Ovary (tissue), 9 donors: ENCODE measurements around the gene TENM3. TPM values are rescaled to one million over a fixed set of nuclear protein-coding genes. Genes with fewer than 3 reads are reported as not detected.
"Not testable (repeated sequence)": the region's sequence is repeated elsewhere in the genome, so short reads cannot be mapped to it uniquely, and the experiment has no call there.

Experiments used
- DNase-seq, 5 donors: peaks; one replicate each; pipeline ENCODE4 v3.0.0-alpha.2; 2019 to 2020
- H3K27ac ChIP-seq, 2 donors: fragments of 200-600 bp; one replicate each; pipeline versions ENCODE4 v1.5.1 to v1.8.0; 2019 to 2022
- H3K27me3 ChIP-seq: fragments of 200-600 bp; one replicate; pipeline ENCODE4 v1.8.0; 2022
- H3K36me3 ChIP-seq: fragments of 200-600 bp; sonication (generic); one replicate; pipeline ENCODE4 v1.5.1; 2019
- H3K4me1 ChIP-seq: one replicate; pipeline ENCODE4 v1.8.1; 2013; ENCODE audit warnings: mild to moderate bottlenecking, moderate library complexity; ENCODE audit not compliant: insufficient read depth
- H3K4me3 ChIP-seq: fragments of 200-600 bp; sonication (generic); one replicate; pipeline ENCODE4 v1.5.1; 2017
- H3K9me3 ChIP-seq, 2 donors: fragments of 200-600 bp in 1 of 2; sonication (generic) in 1 of 2; one replicate each; pipeline versions ENCODE4 v1.5.1 to v1.8.1; 2013 to 2019; ENCODE audit warnings: mild to moderate bottlenecking in 1 of 2, moderate library complexity in 1 of 2
- EP300 ChIP-seq: sonication (generic); formaldehyde crosslinking; IDR thresholded peaks from one replicate; pipeline ENCODE4 v1.6.1; 2017; ENCODE audit warnings: antibody characterized with exemption
- POLR2A ChIP-seq: fragments of 450-650 bp; IDR thresholded peaks from one replicate; pipeline ENCODE4 v1.6.1; 2017; ENCODE audit warnings: antibody characterized with exemption, mild to moderate bottlenecking, moderate library complexity
- WGBS, 3 donors: extraction: QIAGEN DNeasy Blood & Tissue Kit in 1 of 3; methylation state at CpG; one replicate each; pipeline versions ENCODE4 v1.1.5 to v1.1.7; 2013 to 2017; 5-methylcytosine and 5-hydroxymethylcytosine counted together
- intact Hi-C, 4 donors: fragments of 100-400 bp; cut with DNase I; formaldehyde crosslinking; loops; one replicate each; pipeline versions ENCODE4 v1.11.0 to v1.15.1; 2022 to 2023
- polyA plus RNA-seq, 2 donors: library from polyadenylated mRNA; stranded (reverse); fragments of 200-250 nt in 1 of 2; fragments of 350-450 nt in 1 of 2; fragmentation: Illumina TruSeq in 1 of 2; extraction: RNeasy Lipid Tissue Mini Kit (QIAGEN cat#74804) in 1 of 2; gene quantifications; one replicate each; pipeline ENCODE4 v1.2.3, GENCODE V29; 2013 to 2014
- total RNA-seq, 7 donors: library from RNA; depleted of rRNA in 2 of 7; stranded (reverse); fragments of >200 nt in 2 of 7; fragmentation: NEBNext Ultra II Directional in 3 of 7; extraction: Animal tissue kit (Norgen Biotek cat#: 25700) in 3 of 7; gene quantifications; one replicate each; pipeline versions ENCODE4 v1.1.0 to v1.2.4, GENCODE V29; 2016 to 2023
- TF ChIP-seq, protein P1 (sequence below), 3 donors: fragments of 450-650 bp in 2 of 3; fragments of 200-600 bp in 1 of 3; IDR thresholded peaks; one replicate each; pipeline versions ENCODE4 v1.5.1 to v1.8.0; 2016 to 2022; ENCODE audit warnings: antibody characterized with exemption in 3 of 3, mild to moderate bottlenecking in 1 of 3
- donor health status: DM: no; HTN: no; CAD: no; lungs with moderate emphysema.
- donor health status: DM: no; HTN: no; CAD: no.
- donor health status: Bipolar disorder and iron deficiency.
- donor health status: DM: yes; HTN: yes; CAD: no.
- donor health status: DM: no; HTN: no; CAD: no.
- donor health status: DM: yes; HTN: yes; CAD: no.

Gene TENM3
- total and polyA plus RNA-seq, 9 donors = 0.82 to 16.1 (median 5.7) TPM

DNA sequence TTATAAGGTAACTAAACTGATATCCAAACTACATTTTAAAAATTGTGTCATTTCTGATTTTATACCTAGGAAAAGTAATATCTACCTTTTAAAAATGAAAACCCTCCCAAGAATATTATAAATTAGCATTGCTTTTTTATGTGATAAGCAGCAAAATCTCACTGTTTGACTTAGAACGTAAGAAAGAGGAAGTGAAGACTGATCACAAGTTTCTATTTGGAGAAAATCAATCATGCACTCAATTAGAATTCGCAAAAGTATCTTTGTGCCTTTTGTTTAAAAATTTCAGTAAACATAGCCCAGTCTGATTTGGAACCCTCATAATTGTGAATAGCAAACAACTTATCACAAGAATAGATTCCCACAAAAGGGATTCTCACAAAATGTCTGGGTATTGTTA lies 142.7 kb downstream of the TENM3 start:
- intact Hi-C loops = no loop called here
- Histone ChIP-seq H3K4me3 (no peak overlapping the region), H3K9me3 (peaks cover 0 to 3% of the 10 kb centered on the region in 2 donors), H3K4me1 (no peaks in the 10 kb centered on the region), H3K36me3 (no peaks in the 10 kb centered on the region), H3K27ac (no peak overlapping the region), H3K27me3 (no peaks in the 10 kb centered on the region)
- TF ChIP-seq EP300 = no peak
- TF ChIP-seq POLR2A = no peak
- TF ChIP-seq, protein P1, sequence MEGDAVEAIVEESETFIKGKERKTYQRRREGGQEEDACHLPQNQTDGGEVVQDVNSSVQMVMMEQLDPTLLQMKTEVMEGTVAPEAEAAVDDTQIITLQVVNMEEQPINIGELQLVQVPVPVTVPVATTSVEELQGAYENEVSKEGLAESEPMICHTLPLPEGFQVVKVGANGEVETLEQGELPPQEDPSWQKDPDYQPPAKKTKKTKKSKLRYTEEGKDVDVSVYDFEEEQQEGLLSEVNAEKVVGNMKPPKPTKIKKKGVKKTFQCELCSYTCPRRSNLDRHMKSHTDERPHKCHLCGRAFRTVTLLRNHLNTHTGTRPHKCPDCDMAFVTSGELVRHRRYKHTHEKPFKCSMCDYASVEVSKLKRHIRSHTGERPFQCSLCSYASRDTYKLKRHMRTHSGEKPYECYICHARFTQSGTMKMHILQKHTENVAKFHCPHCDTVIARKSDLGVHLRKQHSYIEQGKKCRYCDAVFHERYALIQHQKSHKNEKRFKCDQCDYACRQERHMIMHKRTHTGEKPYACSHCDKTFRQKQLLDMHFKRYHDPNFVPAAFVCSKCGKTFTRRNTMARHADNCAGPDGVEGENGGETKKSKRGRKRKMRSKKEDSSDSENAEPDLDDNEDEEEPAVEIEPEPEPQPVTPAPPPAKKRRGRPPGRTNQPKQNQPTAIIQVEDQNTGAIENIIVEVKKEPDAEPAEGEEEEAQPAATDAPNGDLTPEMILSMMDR (IDR thresholded peaks at IDR 0.05) = no peak
- DNase-seq = no peak
- WGBS, 3 donors = 82 to 91% (median 83%) methylated on average over 2 of the region's 2 CpGs

DNA sequence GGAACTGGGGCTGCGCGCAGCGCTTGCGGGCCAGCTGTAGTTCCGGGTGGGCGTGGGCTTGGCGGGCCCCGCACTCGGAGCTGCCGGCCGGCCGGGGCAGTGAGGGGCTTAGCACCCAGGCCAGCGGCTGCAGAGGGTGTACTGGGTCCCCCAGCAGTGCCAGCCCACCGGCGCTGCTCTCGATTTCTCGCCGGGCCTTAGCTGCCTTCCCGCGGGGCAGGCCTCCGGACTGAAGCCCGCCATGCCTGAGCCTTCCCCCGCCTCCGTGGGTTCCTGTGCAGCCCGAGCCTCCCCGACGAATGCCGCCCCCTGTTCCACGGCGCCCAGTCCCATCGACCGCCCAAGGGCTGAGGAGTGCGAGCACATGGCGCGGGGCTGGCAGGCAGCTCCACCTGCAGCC lies 143.4 kb downstream of the TENM3 start:
- H3K4me1 ChIP-seq, H3K9me3 ChIP-seq, H3K36me3 ChIP-seq, DNase-seq, H3K27me3 ChIP-seq, intact Hi-C loops, H3K4me3 ChIP-seq, H3K27ac ChIP-seq: not testable (repeated sequence)
- 95 to 98% (median 96%) methylated on average over 34 to 35 of the region's 35 CpGs for WGBS, 3 donors

DNA sequence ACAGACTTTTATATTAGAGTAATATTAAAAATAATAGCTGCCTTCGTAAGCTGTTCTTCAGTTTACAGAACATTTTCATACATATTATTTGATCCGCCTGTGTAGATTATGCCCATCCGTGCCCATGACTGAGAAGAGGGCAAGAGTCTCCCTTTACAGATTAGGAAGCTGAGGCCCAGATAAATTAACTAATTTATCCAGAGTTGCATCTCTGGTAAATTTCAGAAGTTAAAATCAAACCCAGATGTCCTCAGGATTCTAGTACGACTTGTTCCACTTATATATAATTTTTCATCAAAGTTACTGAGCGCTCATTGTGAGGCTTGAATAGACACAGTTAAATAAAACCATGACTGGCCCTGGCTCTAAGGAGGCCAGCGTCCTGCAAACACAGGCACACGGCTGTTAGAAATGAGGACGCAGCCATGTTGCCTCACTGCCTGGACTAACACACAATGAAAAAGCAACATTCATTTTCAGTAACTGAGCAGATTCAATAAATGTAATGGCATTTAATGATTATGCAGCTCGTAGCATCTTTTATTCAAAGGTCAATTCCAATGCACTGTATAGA lies 148.0 kb downstream of the TENM3 start:
- H3K4me1 ChIP-seq = no peaks in the 10 kb centered on the region
- no peak overlapping the region for H3K27ac ChIP-seq
- no peaks in the 10 kb centered on the region for H3K9me3 ChIP-seq
- no peak for DNase-seq
- WGBS, 3 donors = 87 to 91% (median 88%) methylated on average over 9 of the region's 9 CpGs
- H3K27me3 ChIP-seq = no peaks in the 10 kb centered on the region
- no peaks in the 10 kb centered on the region for H3K36me3 ChIP-seq
- intact Hi-C loops = no loop called here
- TF ChIP-seq EP300 (no peak), POLR2A (no peak)
- TF ChIP-seq, protein P1 (IDR thresholded peaks at IDR 0.05) = no peak
- no peak overlapping the region for H3K4me3 ChIP-seq

DNA sequence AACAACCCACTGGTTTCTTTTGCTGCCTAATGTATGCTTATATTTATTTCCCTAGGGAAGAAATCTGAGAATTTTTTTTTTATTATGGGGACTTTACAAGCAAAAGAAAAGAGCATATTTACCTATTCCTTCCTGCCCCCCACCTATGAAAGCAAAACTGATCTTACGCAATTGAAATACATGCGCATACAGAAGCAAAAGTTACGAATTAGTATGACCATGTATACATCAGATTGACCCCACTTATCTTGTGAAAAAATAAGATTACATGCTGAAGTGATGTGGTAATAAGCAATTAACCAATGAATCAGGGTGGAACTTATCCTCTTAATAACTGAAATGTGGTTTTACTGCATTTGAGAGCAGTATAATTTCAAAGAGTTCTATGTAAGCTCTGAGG lies 151.0 kb downstream of the TENM3 start:
- intact Hi-C loops = no loop called here
- Histone ChIP-seq H3K4me1 (no peaks in the 10 kb centered on the region), H3K4me3 (no peak overlapping the region), H3K9me3 (no peaks in the 10 kb centered on the region), H3K27ac (no peak overlapping the region), H3K27me3 (no peaks in the 10 kb centered on the region), H3K36me3 (no peaks in the 10 kb centered on the region)
- no peak for DNase-seq
- 94 to 95% (median 94%) methylated on average over 3 of the region's 3 CpGs for WGBS, 3 donors
- TF ChIP-seq EP300 (no peak), POLR2A (no peak)
- TF ChIP-seq, protein P1 (IDR thresholded peaks at IDR 0.05) = no peak

DNA sequence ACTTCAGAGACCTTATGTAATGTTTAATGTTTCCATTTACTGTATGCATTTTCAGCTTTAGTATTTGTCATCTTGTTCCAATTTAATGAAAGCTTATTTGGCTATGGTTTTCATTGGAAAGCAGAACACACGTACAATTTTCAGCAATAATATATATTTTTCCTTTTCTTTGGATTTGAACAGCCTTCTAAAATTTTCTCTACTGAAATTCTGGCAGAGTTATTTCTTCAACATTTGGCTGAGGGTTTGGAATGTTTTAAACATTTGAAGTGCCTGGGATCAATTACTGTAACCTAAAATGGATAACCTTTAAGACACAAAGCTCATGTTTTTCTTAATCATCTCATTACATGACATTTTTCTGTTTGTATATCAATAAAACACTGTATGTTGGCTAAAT lies 156.9 kb downstream of the TENM3 start:
- no peaks in the 10 kb centered on the region for H3K9me3 ChIP-seq
- intact Hi-C loops = no loop called here
- TF ChIP-seq POLR2A (no peak), EP300 (no peak)
- TF ChIP-seq, protein P1 (IDR thresholded peaks at IDR 0.05) = no peak
- no peak overlapping the region for H3K4me3 ChIP-seq
- no peaks in the 10 kb centered on the region for H3K4me1 ChIP-seq
- no peaks in the 10 kb centered on the region for H3K36me3 ChIP-seq
- WGBS, 3 donors = 66 to 80% (median 70%) methylated on average over 1 of the region's 1 CpG
- no peak for DNase-seq
- H3K27ac ChIP-seq = no peak overlapping the region
- H3K27me3 ChIP-seq = no peaks in the 10 kb centered on the region
